OCI-M1 (cell line): ENCODE measurements around the gene EIF5.
A peak's percentile ranks its signal among the peaks of the same experiment; 100 is the strongest.

Experiments
- DNase-seq: peaks from one replicate; lab custom pipeline; 2025; lab: John Stamatoyannopoulos, UW

EIF5 gene

GRCh38 chr14:103393676-103394626, 59.9 kb downstream of the EIF5 start:
- peak; percentile 94 for DNase-seq
